DND-41 (cell line): ENCODE results near the gene FAM174C.
A peak's percentile ranks its signal among the peaks of the same experiment; 100 is the strongest.

ENCODE experiments used
- ATAC-seq: fragments of 200-7000 bp; cut with Tn5 transposase; 3 replicates; pipeline ENCODE4 v1.9.1; 2021; ENCODE audit warnings: low read depth; ENCODE audit not compliant: insufficient read depth
- DNase-seq: peaks from one replicate; pipeline ENCODE4 v3.0.0-alpha.2; 2020
- H2AFZ ChIP-seq: 2 replicates; pipeline ENCODE4 v1.6.0; 2012; ENCODE audit warnings: low read depth, low read length
- H3K27ac ChIP-seq: 2 replicates; pipeline ENCODE4 v1.5.1; 2012; ENCODE audit warnings: low read length, inconsistent platforms
- H3K27me3 ChIP-seq: fragments of 200-600 bp; sonication (generic); 2 replicates; pipeline ENCODE4 v1.6.0; 2012; ENCODE audit warnings: low read length, mild to moderate bottlenecking, inconsistent platforms; ENCODE audit not compliant: insufficient read depth, poor library complexity
- H3K36me3 ChIP-seq: 2 replicates; pipeline ENCODE4 v1.5.1; 2012; ENCODE audit warnings: low read length, inconsistent platforms; ENCODE audit not compliant: insufficient read depth
- H3K4me1 ChIP-seq: 2 replicates; pipeline ENCODE4 v1.5.1; 2012; ENCODE audit warnings: mild to moderate bottlenecking, low read length; ENCODE audit not compliant: insufficient read depth
- H3K4me2 ChIP-seq: 2 replicates; pipeline ENCODE4 v1.6.0; 2012; ENCODE audit warnings: mild to moderate bottlenecking, moderate library complexity, low read length, inconsistent platforms; ENCODE audit not compliant: insufficient read depth
- H3K4me3 ChIP-seq, 2 experiments: fragments of 200-600 bp in 1 of 2; shearing (Covaris generic) in 1 of 2; 2 replicates each; pipeline ENCODE4 v1.5.1; 2012 to 2016; ENCODE audit warnings: inconsistent platforms in 2 of 2, low read length in 2 of 2, mild to moderate bottlenecking in 2 of 2, low read depth in 1 of 2, moderate library complexity in 1 of 2
- H3K79me2 ChIP-seq: 2 replicates; pipeline ENCODE4 v1.6.0; 2012; ENCODE audit warnings: low read length, inconsistent platforms; ENCODE audit not compliant: insufficient read depth
- H3K9ac ChIP-seq: 2 replicates; pipeline ENCODE4 v1.6.0; 2012; ENCODE audit warnings: low read depth, mild to moderate bottlenecking, inconsistent platforms, low read length, moderate library complexity
- H3K9me3 ChIP-seq: 2 replicates; pipeline ENCODE4 v1.5.1; 2012; ENCODE audit warnings: low read length, moderate library complexity, mild to moderate bottlenecking, inconsistent platforms; ENCODE audit not compliant: insufficient read depth, severe bottlenecking
- H4K20me1 ChIP-seq: 2 replicates; pipeline ENCODE4 v1.6.0; 2012; ENCODE audit warnings: low read length; ENCODE audit not compliant: insufficient read depth
- CTCF ChIP-seq: IDR thresholded peaks from 2 replicates; pipeline ENCODE4 v1.5.1; 2012; ENCODE audit warnings: borderline replicate concordance, low read length, moderate library complexity, mild to moderate bottlenecking; ENCODE audit not compliant: poor library complexity, severe bottlenecking; ENCODE audit errors: extremely low read depth
- EZH2 ChIP-seq: IDR thresholded peaks from 3 replicates; pipeline ENCODE4 v1.6.1; 2012; ENCODE audit warnings: borderline replicate concordance, low read depth, mild to moderate bottlenecking, moderate library complexity, low read length, inconsistent platforms; ENCODE audit not compliant: severe bottlenecking

The FAM174C gene

GRCh38 chr19:1258707-1259205, 16.6 kb upstream of the FAM174C start:
- peaks cover 22% of the 10 kb centered on the region for H3K79me2 ChIP-seq
- peak overlapping the region; percentile 60 for H3K4me2 ChIP-seq
- peak overlapping the region; percentile 42 for H3K9ac ChIP-seq

GRCh38 chr19:1259206-1259875, 16.0 kb upstream of the FAM174C start:
- ATAC-seq (peak; percentile 61), DNase-seq (peak; percentile 83)
- H3K79me2 ChIP-seq = peaks cover 16% of the 10 kb centered on the region
- H3K27me3 ChIP-seq = no peaks in the 10 kb centered on the region
- H3K4me3 ChIP-seq = peak overlapping the region in 1 of 2 experiments; percentile 48; a peak in 2 of 4 replicates
- H4K20me1 ChIP-seq = peaks cover 24% of the 10 kb centered on the region
- peaks cover 65% of the 10 kb centered on the region for H3K4me1 ChIP-seq
- peaks cover 39% of the 10 kb centered on the region for H3K36me3 ChIP-seq
- TF ChIP-seq EZH2 (no peak), CTCF (no peak)
- H3K4me2 ChIP-seq = peak overlapping the region; percentile 60
- no peak overlapping the region for H2AFZ ChIP-seq
- H3K9ac ChIP-seq = peak overlapping the region; percentile 42
- no peaks in the 10 kb centered on the region for H3K9me3 ChIP-seq
- H3K27ac ChIP-seq = peak overlapping the region; percentile 80

More at GRCh38 chr19:1258707-1259205, 16.6 kb upstream of the FAM174C start:
- peak overlapping the region; percentile 80 for H3K27ac ChIP-seq
- H3K4me1 ChIP-seq = peaks cover 71% of the 10 kb centered on the region
- no peaks in the 10 kb centered on the region for H3K27me3 ChIP-seq
- peak overlapping the region in 1 of 2 experiments; percentile 48; a peak in 2 of 4 replicates for H3K4me3 ChIP-seq
- peaks cover 45% of the 10 kb centered on the region for H3K36me3 ChIP-seq
- H4K20me1 ChIP-seq = peaks cover 30% of the 10 kb centered on the region
- no peaks in the 10 kb centered on the region for H3K9me3 ChIP-seq
- TF ChIP-seq EZH2 (no peak), CTCF (no peak)
- ATAC-seq = peak; percentile 0; the same call in 1 of the 3 replicates
- DNase-seq = no peak
- H2AFZ ChIP-seq = no peak overlapping the region

- Histone ChIP-seq H3K4me1 (peaks cover 58% of the 10 kb centered on the region), H3K36me3 (peaks cover 31% of the 10 kb centered on the region), H3K4me2 (peak overlapping the region; percentile 92), H3K27ac (peak overlapping the region; percentile 80), H3K79me2 (peaks cover 8% of the 10 kb centered on the region), H2AFZ (no peak overlapping the region), H3K9me3 (no peaks in the 10 kb centered on the region), H3K27me3 (no peaks in the 10 kb centered on the region), H3K4me3 (peak overlapping the region in 1 of 2 experiments; percentile 51; a peak in 2 of 4 replicates), H3K9ac (peak overlapping the region; percentile 42; the same call in 1 of the 2 replicates), H4K20me1 (peaks cover 17% of the 10 kb centered on the region)
- peak; percentile 6 for ATAC-seq
- no peak for TF ChIP-seq EZH2
- no peak for TF ChIP-seq CTCF
- DNase-seq = no peak
Measured at GRCh38 chr19:1259876-1260748, 15.2 kb upstream of the FAM174C start.
